Left lung (tissue), 10 donors: Measurements from ENCODE around the gene ACTBL2. TPM values are rescaled to one million over a fixed set of nuclear protein-coding genes. Genes with fewer than 3 reads are reported as not detected.

Experiments used
- ATAC-seq: fragments of 200-7000 bp; cut with Tn5 transposase; one replicate; pipeline ENCODE4 v1.9.1; 2020; ENCODE audit warnings: moderate library complexity
- DNase-seq, 4 donors: peaks; one replicate each; pipeline ENCODE4 v3.0.0-alpha.2; 2013 to 2020
- H3K27ac ChIP-seq, 2 donors: fragments of 200-600 bp; sonication (generic) in 1 of 2; one replicate each; pipeline versions ENCODE4 v1.5.0 to v1.8.0; 2020 to 2021
- H3K27me3 ChIP-seq, 2 donors: fragments of 200-600 bp; sonication (generic) in 1 of 2; one replicate each; pipeline versions ENCODE4 v1.5.0 to v1.8.0; 2020 to 2021
- H3K36me3 ChIP-seq, 2 donors: fragments of 200-600 bp; sonication (generic) in 1 of 2; one replicate each; pipeline versions ENCODE4 v1.5.0 to v1.8.0; 2020 to 2021
- H3K4me1 ChIP-seq, 2 donors: fragments of 200-600 bp; one replicate each; pipeline ENCODE4 v1.8.0; 2021
- H3K4me3 ChIP-seq, 2 donors: fragments of 200-600 bp; sonication (generic) in 1 of 2; one replicate each; pipeline versions ENCODE4 v1.5.0 to v1.8.0; 2020 to 2021; ENCODE audit warnings: mild to moderate bottlenecking in 1 of 2
- H3K9me3 ChIP-seq, 2 donors: fragments of 200-600 bp; sonication (generic) in 1 of 2; one replicate each; pipeline versions ENCODE4 v1.5.0 to v1.8.0; 2020 to 2021
- intact Hi-C, 2 donors: fragments of 100-400 bp; cut with DNase I; formaldehyde crosslinking; loops; one replicate each; pipeline versions ENCODE4 v1.11.2 to v1.14.2; 2022
- polyA plus RNA-seq, 6 donors: library from polyadenylated mRNA; unstranded; fragments of 120-200 nt; gene quantifications; one replicate each; pipeline ENCODE4 v1.2.1, GENCODE V29; 2013; ENCODE audit not compliant: insufficient read length in 6 of 6
- total RNA-seq, 2 donors: library from RNA; stranded (reverse); fragmentation: NEBNext Ultra II Directional; extraction: Animal tissue kit (Norgen Biotek cat#: 25700); gene quantifications; one replicate each; pipeline ENCODE4 v1.2.1, GENCODE V29; 2021
- TF ChIP-seq, protein P1 (sequence below), 2 donors: fragments of 200-600 bp; sonication (generic) in 1 of 2; IDR thresholded peaks; one replicate each; pipeline versions ENCODE4 v1.5.0 to v1.8.0; 2021; ENCODE audit warnings: antibody characterized with exemption in 2 of 2
- donor health status: DM: no; HTN: yes; CAD: no.
- donor health status: DM: no; HTN: no; CAD: no.

Gene ACTBL2
- total and polyA plus RNA-seq, 8 donors, result 0.16 to 0.29 TPM; not detected in 6

DNA sequence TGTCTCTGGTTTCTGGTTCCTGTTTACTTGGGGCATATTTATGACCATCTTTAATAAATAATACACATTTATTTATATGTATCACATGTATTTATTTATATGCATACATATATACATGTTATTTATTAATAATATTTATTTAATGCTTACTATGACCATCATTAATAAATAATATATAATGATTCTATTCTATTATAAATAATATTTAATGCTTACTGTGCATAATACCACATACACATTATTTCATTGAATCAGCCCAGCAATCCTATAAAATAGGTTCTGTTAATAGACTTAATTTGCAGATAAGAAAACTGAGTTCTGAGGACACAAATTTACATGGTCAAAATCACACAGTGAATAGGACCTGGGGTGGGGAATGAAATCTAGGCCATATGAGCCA is 24.2 kb downstream of the ACTBL2 start:
- DNase-seq, result no peak
- Histone ChIP-seq H3K36me3 (no peaks in the 10 kb centered on the region), H3K4me3 (no peak overlapping the region), H3K27ac (no peak overlapping the region), H3K9me3 (no peaks in the 10 kb centered on the region), H3K27me3 (no peaks in the 10 kb centered on the region), H3K4me1 (no peaks in the 10 kb centered on the region)
- intact Hi-C loops, result no loop called here
- TF ChIP-seq, protein P1, sequence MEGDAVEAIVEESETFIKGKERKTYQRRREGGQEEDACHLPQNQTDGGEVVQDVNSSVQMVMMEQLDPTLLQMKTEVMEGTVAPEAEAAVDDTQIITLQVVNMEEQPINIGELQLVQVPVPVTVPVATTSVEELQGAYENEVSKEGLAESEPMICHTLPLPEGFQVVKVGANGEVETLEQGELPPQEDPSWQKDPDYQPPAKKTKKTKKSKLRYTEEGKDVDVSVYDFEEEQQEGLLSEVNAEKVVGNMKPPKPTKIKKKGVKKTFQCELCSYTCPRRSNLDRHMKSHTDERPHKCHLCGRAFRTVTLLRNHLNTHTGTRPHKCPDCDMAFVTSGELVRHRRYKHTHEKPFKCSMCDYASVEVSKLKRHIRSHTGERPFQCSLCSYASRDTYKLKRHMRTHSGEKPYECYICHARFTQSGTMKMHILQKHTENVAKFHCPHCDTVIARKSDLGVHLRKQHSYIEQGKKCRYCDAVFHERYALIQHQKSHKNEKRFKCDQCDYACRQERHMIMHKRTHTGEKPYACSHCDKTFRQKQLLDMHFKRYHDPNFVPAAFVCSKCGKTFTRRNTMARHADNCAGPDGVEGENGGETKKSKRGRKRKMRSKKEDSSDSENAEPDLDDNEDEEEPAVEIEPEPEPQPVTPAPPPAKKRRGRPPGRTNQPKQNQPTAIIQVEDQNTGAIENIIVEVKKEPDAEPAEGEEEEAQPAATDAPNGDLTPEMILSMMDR (IDR thresholded peaks at IDR 0.05), result no peak
- no peak for ATAC-seq

DNA sequence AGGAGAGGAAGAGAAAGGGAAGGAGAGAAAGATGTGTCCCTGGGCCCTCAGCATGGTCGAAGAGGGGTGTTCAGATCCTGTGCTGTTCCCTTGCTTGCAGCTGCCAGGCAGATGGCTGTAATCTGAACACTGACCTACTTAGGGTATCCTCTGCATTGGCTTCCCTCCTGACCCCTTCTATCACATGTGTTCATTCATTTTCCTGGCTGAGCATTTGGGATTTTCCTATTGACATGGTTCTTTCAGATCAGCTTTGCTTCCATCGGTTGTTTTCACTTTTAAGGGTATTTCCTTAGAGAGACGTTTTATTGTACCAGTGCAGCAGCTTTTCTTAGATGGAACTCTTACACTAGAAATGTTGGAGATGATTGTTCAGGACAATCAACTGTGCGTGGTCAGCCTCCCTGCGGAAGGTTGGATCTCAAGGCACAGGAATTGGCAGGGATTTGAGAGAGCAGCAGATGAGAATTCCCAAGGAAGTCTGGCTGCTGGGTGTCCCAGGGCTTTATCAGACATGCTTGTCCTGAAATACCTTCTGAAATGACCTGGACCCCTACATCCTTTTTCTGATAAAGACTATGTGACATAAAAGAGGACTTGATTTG is 26.0 kb downstream of the ACTBL2 start:
- Histone ChIP-seq H3K36me3 (no peaks in the 10 kb centered on the region), H3K4me3 (no peak overlapping the region), H3K4me1 (no peaks in the 10 kb centered on the region), H3K27ac (no peak overlapping the region), H3K9me3 (no peaks in the 10 kb centered on the region), H3K27me3 (no peaks in the 10 kb centered on the region)
- intact Hi-C loops, result no loop called here
- DNase-seq (no peak), ATAC-seq (no peak)
- TF ChIP-seq, protein P1 (IDR thresholded peaks at IDR 0.05), result no peak

DNA sequence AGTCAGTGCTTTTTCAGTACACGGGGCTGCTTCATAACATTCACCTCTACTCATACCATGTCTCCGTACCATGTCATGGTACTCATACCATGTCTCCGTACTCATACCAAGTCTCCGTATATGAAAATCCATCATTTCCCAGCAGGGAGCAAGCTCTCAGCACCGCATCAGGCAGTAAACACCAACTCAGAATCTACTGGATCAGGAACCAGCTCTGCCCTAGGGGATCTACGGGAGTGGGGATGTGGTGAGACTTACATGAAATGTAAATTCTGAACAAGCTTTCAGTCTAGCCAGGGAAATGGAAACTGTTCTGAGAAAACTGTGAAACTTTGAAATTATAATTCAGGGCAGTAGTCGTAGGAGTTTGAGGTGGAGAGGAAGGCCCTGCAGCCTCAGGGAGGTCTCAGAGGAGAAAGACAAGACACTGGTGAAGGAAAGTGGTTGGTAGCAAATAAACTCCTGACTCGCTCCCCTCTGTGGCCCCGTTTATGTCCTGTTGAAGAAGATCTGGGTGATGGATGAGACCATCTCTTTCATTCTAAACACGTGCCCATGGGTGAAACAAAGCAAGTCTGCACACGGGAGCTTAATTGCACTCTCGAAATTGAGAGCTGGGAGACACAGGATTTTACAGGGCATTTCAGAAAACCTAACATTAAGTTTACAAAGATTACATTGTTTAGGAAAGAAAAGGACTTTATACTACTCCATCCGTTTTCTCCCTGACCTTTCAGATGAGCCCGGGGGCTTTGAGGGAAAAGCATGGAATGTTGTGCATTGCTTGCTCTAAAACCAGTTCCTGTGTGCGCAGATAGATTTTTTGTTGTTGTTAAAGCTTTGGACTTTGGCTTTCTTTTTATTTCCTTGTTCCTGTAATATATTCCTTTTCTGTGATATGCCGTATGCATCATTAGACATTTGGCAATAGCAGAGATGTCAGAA is 26.8 kb downstream of the ACTBL2 start:
- intact Hi-C loops, result no loop called here
- TF ChIP-seq, protein P1 (IDR thresholded peaks at IDR 0.05), result no peak
- ATAC-seq, result no peak
- H3K4me1 ChIP-seq, result no peaks in the 10 kb centered on the region
- no peak overlapping the region for H3K4me3 ChIP-seq
- no peak overlapping the region for H3K27ac ChIP-seq
- DNase-seq, result no peak
- no peaks in the 10 kb centered on the region for H3K27me3 ChIP-seq
- no peaks in the 10 kb centered on the region for H3K9me3 ChIP-seq
- H3K36me3 ChIP-seq, result no peaks in the 10 kb centered on the region

GRCh38 chr5:57454896-57455295 is 27.7 kb downstream of the ACTBL2 start:
- H3K27ac ChIP-seq, result no peak overlapping the region
- DNase-seq (no peak), ATAC-seq (no peak)
- H3K36me3 ChIP-seq, result no peaks in the 10 kb centered on the region
- H3K4me3 ChIP-seq, result no peak overlapping the region
- H3K27me3 ChIP-seq, result no peaks in the 10 kb centered on the region
- TF ChIP-seq, protein P1 (IDR thresholded peaks at IDR 0.05), result no peak
- intact Hi-C loops, result no loop called here
- H3K4me1 ChIP-seq, result no peaks in the 10 kb centered on the region
- no peaks in the 10 kb centered on the region for H3K9me3 ChIP-seq

- Histone ChIP-seq H3K27me3 (no peaks in the 10 kb centered on the region), H3K36me3 (no peaks in the 10 kb centered on the region), H3K4me3 (no peak overlapping the region), H3K4me1 (no peaks in the 10 kb centered on the region), H3K27ac (no peak overlapping the region), H3K9me3 (no peaks in the 10 kb centered on the region)
- DNase-seq (no peak), ATAC-seq (no peak)
- TF ChIP-seq, protein P1 (IDR thresholded peaks at IDR 0.05), result no peak
- intact Hi-C loops, result no loop called here
Measured at GRCh38 chr5:57453728-57454127, 28.9 kb downstream of the ACTBL2 start.
